ENCODE data around the gene RMND1. TPM values are rescaled to one million over a fixed set of nuclear protein-coding genes. Genes with fewer than 3 reads are reported as not detected.

RMND1 gene
- total and polyA plus RNA-seq, 9 of the 15 experiments (the other 6 are each of a cell fraction or from before 2014, with no cell fraction given): 26.9 to 47.8 (median 36.2) TPM

GRCh38 chr6:151494235-151494935 is 42.5 kb upstream of the RMND1 start:
- intact Hi-C loops (cut with micrococcal nuclease) (no loop called here), in situ Hi-C loops (cut with MboI) (no loop called here)
- no peak for DNase-seq (ENCODE audit: extremely low read depth in 1 of 4, low spot score in 3 of 4)
- H3K9me3 ChIP-seq (replicated peaks; ENCODE audit: control insufficient read depth, insufficient read depth, low read depth, low read length): no peaks in the 10 kb centered on the region
- no TSS peak for BruUV-seq (replicated peaks)
- peaks cover 0 to 6% of the 10 kb centered on the region in 2 experiments; a peak in 1 of 5 replicates for H3K4me1 ChIP-seq (replicated peaks in 1 of 2; ENCODE audit: control insufficient read depth in 2 of 2, insufficient read depth in 2 of 2, low read length in 2 of 2)
- ChIA-PET POLR2A (interaction anchor here (0.6 kb wide), 1 partner anchor 52 kb away, joined by 3 read pairs; no protein-coding TSS in a partner anchor), CTCF (ENCODE audit: low intra/inter-chr PET ratio) (no interaction called here)
- H2AFZ ChIP-seq (ENCODE audit: low read depth, low read length): no peak overlapping the region
- ATAC-seq: no peak
- H3K27me3 ChIP-seq (ENCODE audit: control insufficient read depth in 2 of 2, insufficient read depth in 2 of 2, low read length in 2 of 2): peaks cover 36 to 43% of the 10 kb centered on the region in 2 experiments; a peak in 4 of 5 replicates
- H3K4me2 ChIP-seq (ENCODE audit: insufficient read depth, low read length): no peak overlapping the region
- H3K9me1 ChIP-seq (ENCODE audit: control insufficient read depth, insufficient read depth, low read length): no peaks in the 10 kb centered on the region
- no peak overlapping the region for H3K9ac ChIP-seq (ENCODE audit: insufficient read depth in 1 of 2, low read depth in 2 of 2, low read length in 2 of 2)
- H4K20me1 ChIP-seq (replicated peaks; ENCODE audit: control insufficient read depth, insufficient read depth, low read length): no peaks in the 10 kb centered on the region
- no peaks in the 10 kb centered on the region for H3K36me3 ChIP-seq (ENCODE audit: control insufficient read depth, insufficient read depth, low read length)
- 57% methylated on average over 40 of the region's 43 CpGs for WGBS (ENCODE audit: insufficient coverage, low coverage, missing lambda C conversion rate)
- no peak overlapping the region for H3K27ac ChIP-seq (ENCODE audit: extremely low read depth, low read depth, low read length)
- no peak for FAIRE-seq
- H3K4me3 ChIP-seq: no peak overlapping the region
- TF ChIP-seq NR4A1 (CRISPR knock-in tag; IDR thresholded peaks at IDR 0.05): no peak
- TF ChIP-seq NR4A1 (tag; IDR thresholded peaks at IDR 0.05): no peak
- TF ChIP-seq HNRNPL (IDR thresholded peaks at IDR 0.05; ENCODE audit: low read depth, low read length): no peak
- no peak for TF ChIP-seq SRSF3 (IDR thresholded peaks at IDR 0.05; ENCODE audit: insufficient read depth, low read length)
- TF ChIP-seq MTA3 (IDR thresholded peaks at IDR 0.05; ENCODE audit: borderline replicate concordance): no peak
- no peak for TF ChIP-seq RBFOX2 (IDR thresholded peaks at IDR 0.05; ENCODE audit: low read depth, low read length)
- TF ChIP-seq KAT8 (IDR thresholded peaks at IDR 0.05; ENCODE audit: low read depth): no peak
- TF ChIP-seq RBM25 (IDR thresholded peaks at IDR 0.05; ENCODE audit: low read depth, low read length, severe bottlenecking): no peak
- H3K79me2 ChIP-seq (ENCODE audit: control insufficient read depth, insufficient read depth, low read length): no peaks in the 10 kb centered on the region

All from K562 (cell line).